ENCODE measurements around the gene TBC1D8.

The TBC1D8 gene

GRCh38 chr2:100974712-100975520 lies 176.3 kb downstream of the TBC1D8 start:
- no peak for DNase-seq

- DNase-seq, result no peak
Observed at GRCh38 chr2:100972452-100972851, 178.7 kb downstream of the TBC1D8 start.

DNA sequence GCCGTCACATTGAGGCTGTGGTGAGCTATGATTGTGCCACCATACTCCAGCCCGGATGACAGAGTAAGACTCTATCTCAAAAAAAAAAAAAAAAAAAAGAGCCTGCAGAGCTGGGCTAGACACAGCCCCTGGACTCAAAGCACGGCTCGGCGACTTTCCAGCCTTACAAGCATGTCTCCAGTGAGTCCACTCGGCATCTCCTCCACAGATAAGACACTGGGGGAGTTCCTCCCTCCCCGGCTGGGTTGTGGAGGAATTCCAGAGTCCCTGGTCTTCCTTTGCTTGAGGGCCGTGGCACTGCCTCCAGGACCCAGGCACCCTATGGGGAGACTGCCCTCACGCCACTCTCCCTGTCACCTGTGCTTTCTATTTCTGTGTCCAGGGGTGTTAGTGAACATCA lies 180.0 kb downstream of the TBC1D8 start:
- no peak for DNase-seq

DNA sequence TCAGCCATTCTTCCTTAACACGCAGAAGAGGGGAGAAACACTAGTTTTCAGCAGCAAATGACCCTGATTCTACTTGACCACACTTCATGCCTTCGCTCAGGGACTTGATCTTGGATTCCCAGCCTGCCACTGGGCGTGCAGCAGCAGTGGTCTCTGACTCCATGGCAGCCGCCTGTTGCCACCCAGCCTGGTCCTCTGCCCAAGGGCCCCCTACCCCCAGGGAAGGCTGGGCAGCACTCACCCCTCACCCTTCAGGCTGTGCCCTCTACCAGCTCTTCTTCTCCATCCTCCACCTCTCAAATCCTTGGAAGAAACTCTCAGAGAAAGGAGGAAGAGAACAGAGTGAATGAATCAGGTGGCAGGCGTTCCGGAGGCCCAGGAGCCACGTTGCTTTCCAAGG lies 181.2 kb downstream of the TBC1D8 start:
- no peak for DNase-seq

- no peak for DNase-seq
Observed at GRCh38 chr2:100968146-100969145, 182.7 kb downstream of the TBC1D8 start.

- no peak for DNase-seq
Observed at GRCh38 chr2:100967716-100968115, 183.5 kb downstream of the TBC1D8 start.

GRCh38 chr2:100965596-100965995 lies 185.6 kb downstream of the TBC1D8 start:
- DNase-seq, result no peak

- no peak for DNase-seq
Observed at GRCh38 chr2:100964681-100965169, 186.5 kb downstream of the TBC1D8 start.

DNA sequence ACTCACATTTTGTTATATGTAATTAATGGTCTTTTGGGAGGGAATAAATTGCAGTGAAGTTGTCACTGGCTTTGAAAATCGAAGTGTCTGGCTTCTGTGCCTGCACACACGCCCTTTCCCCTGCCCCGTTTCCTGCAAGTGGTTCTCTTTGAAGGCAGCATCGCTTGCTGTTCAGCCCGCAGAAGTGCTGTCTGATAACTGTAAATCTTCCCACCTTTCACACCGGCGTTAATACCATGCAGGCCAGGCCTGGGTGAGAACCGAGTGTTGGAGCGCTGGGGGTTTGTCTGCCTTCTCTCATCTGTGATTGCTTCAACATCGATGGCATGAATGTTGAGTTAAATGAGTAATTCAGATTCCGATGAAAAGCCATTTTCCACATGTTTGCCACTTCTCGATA lies 187.0 kb downstream of the TBC1D8 start:
- DNase-seq, result no peak

DNA sequence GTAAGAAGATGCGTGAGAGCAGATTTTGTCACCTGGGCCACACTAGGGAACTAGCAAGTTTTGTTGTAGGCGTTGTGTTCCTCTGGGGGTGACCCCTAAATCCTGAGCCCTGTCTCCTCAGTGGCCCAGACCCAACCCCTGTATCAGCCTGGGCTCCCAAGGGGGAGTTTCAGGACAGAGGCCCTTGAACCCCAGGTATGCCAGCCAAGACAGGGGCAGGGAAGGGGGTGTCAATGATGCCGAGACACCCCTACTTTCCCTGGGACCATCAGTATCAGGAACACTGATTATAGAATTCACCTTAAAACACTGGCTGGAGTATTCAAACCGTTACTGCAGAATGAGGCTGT lies 188.2 kb downstream of the TBC1D8 start:
- DNase-seq, result no peak

DNA sequence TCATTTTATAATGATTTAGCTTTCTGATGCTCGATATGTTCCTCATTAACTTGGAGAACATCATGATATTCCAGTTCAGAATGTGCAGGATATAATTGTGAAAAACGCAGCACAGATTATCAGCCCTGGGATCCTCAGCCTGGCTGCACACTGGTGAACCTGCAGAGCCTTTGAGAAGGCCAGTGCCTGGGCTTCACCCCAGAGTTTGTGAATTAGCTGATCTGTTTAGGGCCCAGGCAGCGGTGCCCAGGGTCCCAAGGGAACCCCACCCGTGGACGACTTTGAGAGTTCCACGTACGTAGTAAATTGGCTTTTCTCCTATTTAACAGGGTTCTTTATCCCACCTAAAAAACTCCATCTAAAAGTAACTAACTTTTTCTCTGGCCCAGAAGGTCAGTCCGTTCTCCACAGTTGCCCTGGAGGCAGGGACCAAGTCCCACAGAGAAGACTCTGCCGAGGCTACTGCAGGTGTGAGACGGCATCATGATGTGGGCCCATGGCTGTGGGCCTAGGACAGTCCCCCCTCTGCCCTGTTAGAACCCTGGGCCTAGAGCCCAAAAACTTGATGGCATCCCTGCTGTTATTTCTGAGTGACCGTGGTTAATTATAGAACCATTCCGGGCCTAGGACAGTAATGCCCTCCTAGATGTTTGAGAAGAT lies 188.7 kb downstream of the TBC1D8 start:
- DNase-seq, result no peak

- no peak for DNase-seq
Observed at GRCh38 chr2:100960688-100961087, 190.5 kb downstream of the TBC1D8 start.

- no peak for DNase-seq
Observed at GRCh38 chr2:100959225-100959880, 191.8 kb downstream of the TBC1D8 start.

DNA sequence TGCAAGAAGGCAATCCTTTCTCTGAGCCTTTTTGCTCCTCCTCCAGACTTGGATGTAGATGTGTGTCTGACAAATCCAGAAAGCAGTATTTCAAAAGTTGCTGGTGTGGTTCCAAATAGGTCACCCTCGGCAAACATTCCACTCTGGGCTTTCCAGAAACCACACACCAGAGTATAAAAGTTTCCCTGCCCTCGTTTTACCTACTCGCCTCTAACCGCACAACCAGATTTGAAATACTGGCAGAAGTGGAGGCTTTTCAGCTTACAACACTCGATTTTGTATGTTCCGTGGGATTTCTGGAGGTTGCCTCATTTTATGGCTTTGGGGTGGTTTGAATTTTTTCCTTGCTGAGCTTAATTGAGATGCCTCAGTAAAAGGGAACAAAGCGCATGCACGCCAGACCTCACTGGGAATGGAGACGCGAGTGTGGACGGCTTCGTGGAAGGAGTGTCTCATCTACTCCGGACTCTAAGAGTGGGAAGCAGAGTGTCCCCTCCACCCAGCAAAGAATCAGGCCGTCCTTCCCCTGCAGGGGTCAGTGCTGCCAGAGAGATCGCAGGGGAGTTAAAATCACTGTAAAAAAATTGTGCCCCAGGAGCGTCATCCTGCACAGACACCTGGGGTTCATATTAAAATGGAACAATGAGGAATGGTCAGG lies 193.1 kb downstream of the TBC1D8 start:
- no peak for DNase-seq
